ENCODE measurements around the gene MB.

DNA sequence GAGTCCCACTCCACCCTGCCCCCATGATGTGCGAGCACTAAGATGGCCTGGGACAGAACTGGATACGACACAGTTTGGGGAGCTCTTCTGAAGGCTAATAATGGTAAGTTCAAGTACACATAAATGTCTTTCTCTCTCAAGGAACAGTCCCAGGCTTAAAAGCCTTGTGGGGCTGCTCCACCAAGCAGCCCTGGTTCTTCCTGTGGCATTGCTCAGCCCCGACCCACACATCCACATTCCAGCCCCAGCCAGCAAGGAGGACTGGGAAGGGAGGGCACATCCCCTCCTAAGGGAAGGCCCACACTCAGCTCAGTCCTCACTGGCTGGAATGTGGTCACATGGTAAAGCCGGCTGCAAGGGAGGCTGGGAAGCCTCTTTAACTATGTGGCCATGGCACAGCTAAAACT is 13.3 kb upstream of the MB start:
- TF ChIP-seq, protein P1, sequence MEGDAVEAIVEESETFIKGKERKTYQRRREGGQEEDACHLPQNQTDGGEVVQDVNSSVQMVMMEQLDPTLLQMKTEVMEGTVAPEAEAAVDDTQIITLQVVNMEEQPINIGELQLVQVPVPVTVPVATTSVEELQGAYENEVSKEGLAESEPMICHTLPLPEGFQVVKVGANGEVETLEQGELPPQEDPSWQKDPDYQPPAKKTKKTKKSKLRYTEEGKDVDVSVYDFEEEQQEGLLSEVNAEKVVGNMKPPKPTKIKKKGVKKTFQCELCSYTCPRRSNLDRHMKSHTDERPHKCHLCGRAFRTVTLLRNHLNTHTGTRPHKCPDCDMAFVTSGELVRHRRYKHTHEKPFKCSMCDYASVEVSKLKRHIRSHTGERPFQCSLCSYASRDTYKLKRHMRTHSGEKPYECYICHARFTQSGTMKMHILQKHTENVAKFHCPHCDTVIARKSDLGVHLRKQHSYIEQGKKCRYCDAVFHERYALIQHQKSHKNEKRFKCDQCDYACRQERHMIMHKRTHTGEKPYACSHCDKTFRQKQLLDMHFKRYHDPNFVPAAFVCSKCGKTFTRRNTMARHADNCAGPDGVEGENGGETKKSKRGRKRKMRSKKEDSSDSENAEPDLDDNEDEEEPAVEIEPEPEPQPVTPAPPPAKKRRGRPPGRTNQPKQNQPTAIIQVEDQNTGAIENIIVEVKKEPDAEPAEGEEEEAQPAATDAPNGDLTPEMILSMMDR (IDR thresholded peaks at IDR 0.05): no peak
- TF ChIP-seq POLR2AphosphoS5 (IDR thresholded peaks at IDR 0.05) (no peak), POLR2A (IDR thresholded peaks at IDR 0.05) (no peak)
